Measurements from ENCODE around the gene RNF144A.

GRCh38 chr2:6968319-6969100 lies 51.3 kb downstream of the RNF144A start:
- no peak for TF ChIP-seq EZH2 (IDR thresholded peaks at IDR 0.05; ENCODE audit: borderline replicate concordance, insufficient read depth, low read depth, low read length, poor library complexity, severe bottlenecking)
- TF ChIP-seq CTCF (IDR thresholded peaks at IDR 0.05): no peak
